OCI-LY1 (cell line): ENCODE results near the gene MYOF.

Source experiments
- H2AFZ ChIP-seq: fragments of 200-600 bp; sonication (generic), shearing (Covaris generic); 2 replicates; pipeline ENCODE4 v1.6.0; 2014; ENCODE audit warnings: antibody characterized with exemption, mild to moderate bottlenecking, low read length
- H3F3A ChIP-seq: fragments of 200-600 bp; sonication (generic), shearing (Covaris generic); 2 replicates; pipeline ENCODE4 v1.6.0; 2014; ENCODE audit warnings: mild to moderate bottlenecking, antibody characterized with exemption, low read length, moderate library complexity; ENCODE audit not compliant: insufficient read depth
- H3K27ac ChIP-seq: fragments of 200-600 bp; sonication (generic); 2 replicates; pipeline ENCODE4 v1.5.1; 2014; ENCODE audit warnings: low read length, mixed run types, mild to moderate bottlenecking, low read depth; ENCODE audit not compliant: poor library complexity, severe bottlenecking
- H3K27me3 ChIP-seq: fragments of 200-600 bp; sonication (generic); 2 replicates; pipeline ENCODE4 v1.6.0; 2014; ENCODE audit warnings: antibody characterized with exemption, mild to moderate bottlenecking, low read length, moderate library complexity; ENCODE audit not compliant: insufficient read depth
- H3K36me3 ChIP-seq: fragments of 200-600 bp; sonication (generic); 2 replicates; pipeline ENCODE4 v1.6.1; 2014; ENCODE audit warnings: mild to moderate bottlenecking, antibody characterized with exemption, low read length, moderate library complexity, mixed read lengths; ENCODE audit not compliant: insufficient read depth
- H3K4me1 ChIP-seq: fragments of 200-600 bp; sonication (generic); 2 replicates; pipeline ENCODE4 v1.5.1; 2014; ENCODE audit warnings: mild to moderate bottlenecking, low read length, moderate library complexity; ENCODE audit not compliant: insufficient read depth, severe bottlenecking
- H3K4me2 ChIP-seq: fragments of 200-600 bp; sonication (generic), shearing (Covaris generic); 2 replicates; pipeline ENCODE4 v1.6.1; 2014; ENCODE audit warnings: low read length
- H3K4me3 ChIP-seq: fragments of 200-600 bp; sonication (generic); 2 replicates; pipeline ENCODE4 v1.5.1; 2014; ENCODE audit warnings: low read length, low read depth, mild to moderate bottlenecking, mixed read lengths; ENCODE audit not compliant: poor library complexity, severe bottlenecking
- H3K79me2 ChIP-seq: fragments of 200-600 bp; shearing (Covaris generic); 2 replicates; pipeline ENCODE4 v1.6.1; 2016; ENCODE audit warnings: mixed run types, low read length, mixed read lengths; ENCODE audit not compliant: insufficient read depth
- H3K9ac ChIP-seq: fragments of 200-600 bp; sonication (generic), shearing (Covaris generic); 2 replicates; pipeline ENCODE4 v1.6.1; 2014; ENCODE audit warnings: mild to moderate bottlenecking, low read length, mixed read lengths
- H3K9me2 ChIP-seq: fragments of 200-600 bp; sonication (generic), shearing (Covaris generic); 2 replicates; pipeline ENCODE4 v1.6.1; 2014; ENCODE audit warnings: low read depth, mild to moderate bottlenecking, low read length, mixed read lengths
- H3K9me3 ChIP-seq: fragments of 200-600 bp; shearing (Covaris generic); 2 replicates; pipeline ENCODE4 v1.6.1; 2014; ENCODE audit warnings: low read length, mixed read lengths
- H4K20me1 ChIP-seq: fragments of 200-600 bp; sonication (generic), shearing (Covaris generic); 2 replicates; pipeline ENCODE4 v1.6.0; 2016; ENCODE audit warnings: mild to moderate bottlenecking, low read length; ENCODE audit not compliant: insufficient read depth
- EZH2 ChIP-seq: fragments of 200-600 bp; sonication (generic), shearing (Covaris generic); IDR thresholded peaks from 2 replicates; pipeline ENCODE4 v1.8.0; 2017; ENCODE audit warnings: borderline replicate concordance, mixed run types, mild to moderate bottlenecking, antibody characterized with exemption, low read length, moderate library complexity, mixed read lengths
- TF ChIP-seq, protein P1 (sequence below): fragments of 200-600 bp; sonication (generic), shearing (Covaris generic); IDR thresholded peaks from 2 replicates; pipeline ENCODE4 v1.5.1; 2017; ENCODE audit warnings: mild to moderate bottlenecking, antibody characterized with exemption, low read length, moderate library complexity, mixed read lengths

Gene MYOF

DNA sequence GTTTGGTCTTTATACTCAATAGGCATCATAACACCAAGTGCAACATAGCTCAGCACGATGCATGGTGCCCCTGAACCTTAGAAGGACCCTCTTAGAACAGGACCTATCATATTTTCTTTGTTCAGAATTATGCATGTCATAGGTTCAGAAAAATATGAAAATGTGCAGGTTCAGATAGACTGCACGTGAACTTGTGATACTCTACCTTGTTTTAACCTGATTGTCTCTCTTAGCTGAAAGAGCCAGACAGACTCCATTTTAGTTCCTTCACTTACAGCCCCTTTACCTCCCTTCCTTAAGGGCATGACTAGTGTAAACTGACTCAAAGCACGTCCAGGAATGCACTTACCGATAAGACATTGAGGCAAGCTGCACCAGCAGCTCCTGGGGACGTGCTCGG, 35.1 kb downstream of the MYOF start:
- H3K79me2 ChIP-seq, result no peaks in the 10 kb centered on the region

GRCh38 chr10:93445978-93446720, 36.0 kb downstream of the MYOF start:
- H3K79me2 ChIP-seq, result no peaks in the 10 kb centered on the region
- H2AFZ ChIP-seq, result no peak overlapping the region
- H3K9me3 ChIP-seq, result no peaks in the 10 kb centered on the region
- H3K4me3 ChIP-seq, result no peak overlapping the region
- no peak for TF ChIP-seq EZH2
- TF ChIP-seq, protein P1, sequence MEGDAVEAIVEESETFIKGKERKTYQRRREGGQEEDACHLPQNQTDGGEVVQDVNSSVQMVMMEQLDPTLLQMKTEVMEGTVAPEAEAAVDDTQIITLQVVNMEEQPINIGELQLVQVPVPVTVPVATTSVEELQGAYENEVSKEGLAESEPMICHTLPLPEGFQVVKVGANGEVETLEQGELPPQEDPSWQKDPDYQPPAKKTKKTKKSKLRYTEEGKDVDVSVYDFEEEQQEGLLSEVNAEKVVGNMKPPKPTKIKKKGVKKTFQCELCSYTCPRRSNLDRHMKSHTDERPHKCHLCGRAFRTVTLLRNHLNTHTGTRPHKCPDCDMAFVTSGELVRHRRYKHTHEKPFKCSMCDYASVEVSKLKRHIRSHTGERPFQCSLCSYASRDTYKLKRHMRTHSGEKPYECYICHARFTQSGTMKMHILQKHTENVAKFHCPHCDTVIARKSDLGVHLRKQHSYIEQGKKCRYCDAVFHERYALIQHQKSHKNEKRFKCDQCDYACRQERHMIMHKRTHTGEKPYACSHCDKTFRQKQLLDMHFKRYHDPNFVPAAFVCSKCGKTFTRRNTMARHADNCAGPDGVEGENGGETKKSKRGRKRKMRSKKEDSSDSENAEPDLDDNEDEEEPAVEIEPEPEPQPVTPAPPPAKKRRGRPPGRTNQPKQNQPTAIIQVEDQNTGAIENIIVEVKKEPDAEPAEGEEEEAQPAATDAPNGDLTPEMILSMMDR, result no peak
- H3K4me1 ChIP-seq, result no peaks in the 10 kb centered on the region
- no peaks in the 10 kb centered on the region for H3K27me3 ChIP-seq
- H3K9me2 ChIP-seq, result no peaks in the 10 kb centered on the region
- no peaks in the 10 kb centered on the region for H3F3A ChIP-seq
- no peaks in the 10 kb centered on the region for H3K36me3 ChIP-seq
- H4K20me1 ChIP-seq, result no peaks in the 10 kb centered on the region
- H3K4me2 ChIP-seq, result no peak overlapping the region
- no peak overlapping the region for H3K9ac ChIP-seq
- H3K27ac ChIP-seq, result no peak overlapping the region

More for the DNA sequence above, 35.1 kb downstream of the MYOF start:
- H3K27me3 ChIP-seq, result no peaks in the 10 kb centered on the region
- no peaks in the 10 kb centered on the region for H3K4me1 ChIP-seq
- no peaks in the 10 kb centered on the region for H3K9me3 ChIP-seq
- H3K9me2 ChIP-seq, result no peaks in the 10 kb centered on the region
- TF ChIP-seq, protein P1, result no peak
- TF ChIP-seq EZH2, result no peak
- H3K4me2 ChIP-seq, result no peak overlapping the region
- H3K4me3 ChIP-seq, result no peak overlapping the region
- H3K27ac ChIP-seq, result no peak overlapping the region
- no peaks in the 10 kb centered on the region for H3F3A ChIP-seq
- H3K36me3 ChIP-seq, result no peaks in the 10 kb centered on the region
- no peak overlapping the region for H2AFZ ChIP-seq
- H3K9ac ChIP-seq, result no peak overlapping the region
- H4K20me1 ChIP-seq, result no peaks in the 10 kb centered on the region

- Histone ChIP-seq H3F3A (no peaks in the 10 kb centered on the region), H3K4me1 (no peaks in the 10 kb centered on the region), H3K4me2 (no peak overlapping the region)
These were observed 36.8 kb downstream of the MYOF start for GRCh38 chr10:93445097-93445960.

More at GRCh38 chr10:93445097-93445960, 36.8 kb downstream of the MYOF start:
- no peaks in the 10 kb centered on the region for H3K9me3 ChIP-seq
- H3K27ac ChIP-seq, result no peak overlapping the region
- no peak for TF ChIP-seq EZH2
- TF ChIP-seq, protein P1, result no peak
- no peak overlapping the region for H3K4me3 ChIP-seq
- H3K9ac ChIP-seq, result no peak overlapping the region
- no peaks in the 10 kb centered on the region for H3K79me2 ChIP-seq
- H4K20me1 ChIP-seq, result no peaks in the 10 kb centered on the region
- H3K27me3 ChIP-seq, result no peaks in the 10 kb centered on the region
- H2AFZ ChIP-seq, result no peak overlapping the region
- no peaks in the 10 kb centered on the region for H3K9me2 ChIP-seq
- H3K36me3 ChIP-seq, result no peaks in the 10 kb centered on the region
